Muscle layer of duodenum (tissue), 2 donors: Measurements from ENCODE around the gene PRDM16.

ENCODE experiments used
- H3K27ac ChIP-seq: one replicate; pipeline ENCODE4 v1.7.0; 2013; ENCODE audit warnings: mild to moderate bottlenecking, low read length
- H3K27me3 ChIP-seq: one replicate; pipeline ENCODE4 v1.7.0; 2013; ENCODE audit warnings: low read depth, mild to moderate bottlenecking, control low read depth, low read length
- H3K36me3 ChIP-seq, 2 donors: one replicate each; pipeline ENCODE4 v1.7.0; 2013; ENCODE audit warnings: low read length in 2 of 2, control low read depth in 1 of 2, mild to moderate bottlenecking in 1 of 2; ENCODE audit not compliant: insufficient read depth in 2 of 2, control insufficient read depth in 1 of 2
- H3K4me1 ChIP-seq, 2 donors: one replicate each; pipeline ENCODE4 v1.7.0; 2013; ENCODE audit warnings: low read length in 2 of 2, mild to moderate bottlenecking in 2 of 2, control low read depth in 1 of 2, moderate library complexity in 1 of 2; ENCODE audit not compliant: insufficient read depth in 2 of 2, control insufficient read depth in 1 of 2
- H3K4me3 ChIP-seq, 2 donors: one replicate each; pipeline ENCODE4 v1.7.0; 2013; ENCODE audit warnings: low read length in 2 of 2, low read depth in 1 of 2, mild to moderate bottlenecking in 1 of 2
- H3K9me3 ChIP-seq, 2 donors: one replicate each; pipeline ENCODE4 v1.7.0; 2013; ENCODE audit warnings: low read length in 2 of 2, control low read depth in 1 of 2, mild to moderate bottlenecking in 1 of 2; ENCODE audit not compliant: control insufficient read depth in 1 of 2
- donor health status: healthy.

Gene PRDM16

GRCh38 chr1:3033790-3034090 is 35.3 kb upstream of the PRDM16 start:
- no peaks in the 10 kb centered on the region for H3K4me1 ChIP-seq
- H3K27ac ChIP-seq, result no peak overlapping the region
- no peak overlapping the region for H3K4me3 ChIP-seq
- H3K9me3 ChIP-seq, result no peaks in the 10 kb centered on the region
- no peaks in the 10 kb centered on the region for H3K27me3 ChIP-seq
- H3K36me3 ChIP-seq, result no peaks in the 10 kb centered on the region

- H3K27ac ChIP-seq, result no peak overlapping the region
- no peaks in the 10 kb centered on the region for H3K9me3 ChIP-seq
- H3K27me3 ChIP-seq, result no peaks in the 10 kb centered on the region
- no peaks in the 10 kb centered on the region for H3K36me3 ChIP-seq
- H3K4me3 ChIP-seq, result no peak overlapping the region
- no peaks in the 10 kb centered on the region for H3K4me1 ChIP-seq
These were observed 34.8 kb upstream of the PRDM16 start for GRCh38 chr1:3034162-3034561.

- H3K27ac ChIP-seq, result no peak overlapping the region
- H3K36me3 ChIP-seq, result no peaks in the 10 kb centered on the region
- no peaks in the 10 kb centered on the region for H3K4me1 ChIP-seq
- no peaks in the 10 kb centered on the region for H3K27me3 ChIP-seq
- no peaks in the 10 kb centered on the region for H3K9me3 ChIP-seq
- H3K4me3 ChIP-seq, result no peak overlapping the region
These were observed 34.1 kb upstream of the PRDM16 start for GRCh38 chr1:3034728-3035562.

- Histone ChIP-seq H3K27ac (no peak overlapping the region), H3K36me3 (no peaks in the 10 kb centered on the region), H3K4me3 (no peak overlapping the region), H3K4me1 (no peaks in the 10 kb centered on the region), H3K27me3 (no peaks in the 10 kb centered on the region), H3K9me3 (no peaks in the 10 kb centered on the region)
These were observed 33.2 kb upstream of the PRDM16 start for GRCh38 chr1:3035563-3036446.

GRCh38 chr1:3036447-3037280 is 32.3 kb upstream of the PRDM16 start:
- Histone ChIP-seq H3K36me3 (no peaks in the 10 kb centered on the region), H3K27ac (no peak overlapping the region), H3K4me1 (no peaks in the 10 kb centered on the region), H3K9me3 (no peaks in the 10 kb centered on the region), H3K4me3 (no peak overlapping the region), H3K27me3 (no peaks in the 10 kb centered on the region)

- H3K36me3 ChIP-seq, result no peaks in the 10 kb centered on the region
- no peak overlapping the region for H3K27ac ChIP-seq
- no peaks in the 10 kb centered on the region for H3K27me3 ChIP-seq
- no peaks in the 10 kb centered on the region for H3K4me1 ChIP-seq
- no peak overlapping the region for H3K4me3 ChIP-seq
- no peaks in the 10 kb centered on the region for H3K9me3 ChIP-seq
These were observed 31.5 kb upstream of the PRDM16 start for GRCh38 chr1:3037281-3038040.

GRCh38 chr1:3038113-3038551 is 30.9 kb upstream of the PRDM16 start:
- H3K9me3 ChIP-seq, result no peaks in the 10 kb centered on the region
- H3K4me3 ChIP-seq, result no peak overlapping the region
- no peak overlapping the region for H3K27ac ChIP-seq
- no peaks in the 10 kb centered on the region for H3K27me3 ChIP-seq
- H3K4me1 ChIP-seq, result no peaks in the 10 kb centered on the region
- H3K36me3 ChIP-seq, result no peaks in the 10 kb centered on the region

- no peak overlapping the region for H3K4me3 ChIP-seq
- H3K9me3 ChIP-seq, result no peaks in the 10 kb centered on the region
- H3K27me3 ChIP-seq, result no peaks in the 10 kb centered on the region
- H3K36me3 ChIP-seq, result no peaks in the 10 kb centered on the region
- H3K27ac ChIP-seq, result no peak overlapping the region
- H3K4me1 ChIP-seq, result no peaks in the 10 kb centered on the region
These were observed 30.3 kb upstream of the PRDM16 start for GRCh38 chr1:3038571-3039181.

- no peaks in the 10 kb centered on the region for H3K27me3 ChIP-seq
- H3K4me1 ChIP-seq, result no peaks in the 10 kb centered on the region
- no peak overlapping the region for H3K4me3 ChIP-seq
These were observed 29.0 kb upstream of the PRDM16 start for GRCh38 chr1:3040004-3040403.

GRCh38 chr1:3042481-3042880 is 26.5 kb upstream of the PRDM16 start:
- Histone ChIP-seq H3K9me3 (peaks cover 0 to 3% of the 10 kb centered on the region in 2 donors), H3K4me3 (no peak overlapping the region), H3K4me1 (no peaks in the 10 kb centered on the region), H3K27ac (no peak overlapping the region), H3K27me3 (no peaks in the 10 kb centered on the region), H3K36me3 (no peaks in the 10 kb centered on the region)

More at GRCh38 chr1:3040004-3040403, 29.0 kb upstream of the PRDM16 start:
- Histone ChIP-seq H3K36me3 (no peaks in the 10 kb centered on the region), H3K9me3 (no peaks in the 10 kb centered on the region), H3K27ac (no peak overlapping the region)
